Calu3 (cell line): ENCODE results near the gene CPED1. TPM values are rescaled to one million over a fixed set of nuclear protein-coding genes. Genes with fewer than 3 reads are reported as not detected.

Experiments used
- BruUV-seq: library from RNA; stranded (reverse); fragments of 400-500 nt; replicated peaks from 2 replicates; lab custom pipeline; 2021; lab: Mats Ljungman, UMichigan
- CTCF ChIA-PET: fragments of 300-600 bp; sonication (Branson Sonifier 250); formaldehyde crosslinking; loops from one replicate; lab custom pipeline; 2022; ENCODE audit warnings: antibody characterized with exemption; lab: Charles Lee
- DNase-seq: peaks from one replicate; pipeline ENCODE4 v3.0.0; 2022
- H3K27ac Mint-ChIP-seq: one replicate; pipeline ENCODE4 v1.8.0; 2022; ENCODE audit warnings: mixed read lengths; ENCODE audit not compliant: unreplicated experiment
- H3K27me3 Mint-ChIP-seq: one replicate; pipeline ENCODE4 v1.8.0; 2022; ENCODE audit warnings: mixed read lengths; ENCODE audit not compliant: unreplicated experiment
- H3K36me3 Mint-ChIP-seq: one replicate; pipeline ENCODE4 v1.8.0; 2022; ENCODE audit warnings: mild to moderate bottlenecking, moderate library complexity, mixed read lengths; ENCODE audit not compliant: insufficient read depth, unreplicated experiment
- H3K4me1 Mint-ChIP-seq: one replicate; pipeline ENCODE4 v1.8.0; 2022; ENCODE audit warnings: mild to moderate bottlenecking, low read depth, mixed read lengths; ENCODE audit not compliant: unreplicated experiment
- H3K4me3 Mint-ChIP-seq: one replicate; pipeline ENCODE4 v1.8.0; 2022; ENCODE audit warnings: mild to moderate bottlenecking, low read depth, moderate library complexity, mixed read lengths; ENCODE audit not compliant: unreplicated experiment
- H3K9me3 Mint-ChIP-seq: one replicate; pipeline ENCODE4 v1.8.0; 2022; ENCODE audit warnings: low read depth, mixed read lengths; ENCODE audit not compliant: unreplicated experiment
- intact Hi-C: fragments of 100-400 bp; cut with micrococcal nuclease; formaldehyde crosslinking; loops from one replicate; pipeline ENCODE4 v1.10.0; 2022; ENCODE audit not compliant: unreplicated experiment
- total RNA-seq: library from RNA; stranded (reverse); gene quantifications from 2 replicates; pipeline ENCODE4 v1.2.3, GENCODE V29; 2022
- TF ChIP-seq, protein P1 (sequence below): fragments of 200-600 bp; IDR thresholded peaks from one replicate; pipeline ENCODE4 v1.8.0; 2022; ENCODE audit warnings: antibody characterized with exemption; ENCODE audit not compliant: unreplicated experiment

The CPED1 gene
- total RNA-seq, 1 experiment from 2014 or later = 0.24 TPM

DNA sequence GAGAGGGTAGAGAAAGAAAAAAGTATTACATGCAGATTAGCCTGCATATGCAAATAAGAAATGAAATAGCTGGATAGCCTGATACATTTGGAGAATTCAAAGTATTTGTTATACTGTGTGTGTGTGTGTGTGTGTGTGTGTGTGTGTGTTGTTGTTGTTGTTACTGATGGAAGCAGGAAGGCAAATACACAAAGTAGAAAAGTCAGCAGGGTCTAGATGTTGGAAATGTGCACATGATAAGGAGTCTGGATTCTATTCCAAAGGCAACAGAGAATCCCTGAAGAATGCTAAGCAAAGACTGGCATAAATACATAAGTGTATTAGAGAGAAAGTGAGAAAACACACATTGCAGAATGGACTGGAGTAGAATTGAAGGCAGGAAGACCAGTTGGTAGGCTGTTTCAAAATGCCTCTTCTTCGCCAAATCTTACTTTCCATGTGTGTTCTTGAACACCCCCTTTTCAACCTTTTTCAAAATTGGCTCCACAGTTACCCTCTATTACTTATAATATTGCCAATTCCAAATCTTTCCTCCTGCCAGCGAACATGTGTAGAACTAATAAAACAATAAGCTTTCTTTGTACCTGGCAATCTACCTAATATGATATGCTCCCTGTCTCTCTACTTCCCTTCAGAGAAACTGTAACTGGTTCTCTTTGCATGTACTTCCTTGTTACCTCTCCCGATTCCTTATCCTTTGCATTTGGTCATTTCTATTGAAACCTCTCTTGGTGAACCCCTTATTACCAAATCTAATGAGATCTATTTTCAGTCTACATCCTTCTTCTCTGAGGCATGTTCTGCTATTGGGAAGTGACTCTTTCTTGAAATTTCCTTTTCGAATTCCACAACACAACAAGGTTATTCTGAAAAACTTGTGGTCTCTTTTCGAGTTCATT is 6.2 kb downstream of the CPED1 start:
- no peak overlapping the region for H3K4me3 Mint-ChIP-seq
- no peaks in the 10 kb centered on the region for H3K36me3 Mint-ChIP-seq
- H3K27ac Mint-ChIP-seq = no peak overlapping the region
- CTCF ChIA-PET = no interaction called here
- TF ChIP-seq, protein P1, sequence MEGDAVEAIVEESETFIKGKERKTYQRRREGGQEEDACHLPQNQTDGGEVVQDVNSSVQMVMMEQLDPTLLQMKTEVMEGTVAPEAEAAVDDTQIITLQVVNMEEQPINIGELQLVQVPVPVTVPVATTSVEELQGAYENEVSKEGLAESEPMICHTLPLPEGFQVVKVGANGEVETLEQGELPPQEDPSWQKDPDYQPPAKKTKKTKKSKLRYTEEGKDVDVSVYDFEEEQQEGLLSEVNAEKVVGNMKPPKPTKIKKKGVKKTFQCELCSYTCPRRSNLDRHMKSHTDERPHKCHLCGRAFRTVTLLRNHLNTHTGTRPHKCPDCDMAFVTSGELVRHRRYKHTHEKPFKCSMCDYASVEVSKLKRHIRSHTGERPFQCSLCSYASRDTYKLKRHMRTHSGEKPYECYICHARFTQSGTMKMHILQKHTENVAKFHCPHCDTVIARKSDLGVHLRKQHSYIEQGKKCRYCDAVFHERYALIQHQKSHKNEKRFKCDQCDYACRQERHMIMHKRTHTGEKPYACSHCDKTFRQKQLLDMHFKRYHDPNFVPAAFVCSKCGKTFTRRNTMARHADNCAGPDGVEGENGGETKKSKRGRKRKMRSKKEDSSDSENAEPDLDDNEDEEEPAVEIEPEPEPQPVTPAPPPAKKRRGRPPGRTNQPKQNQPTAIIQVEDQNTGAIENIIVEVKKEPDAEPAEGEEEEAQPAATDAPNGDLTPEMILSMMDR = no peak
- BruUV-seq = no TSS peak
- intact Hi-C loops = no loop called here
- DNase-seq = no peak
- peaks cover 23% of the 10 kb centered on the region for H3K4me1 Mint-ChIP-seq
- H3K27me3 Mint-ChIP-seq = no peaks in the 10 kb centered on the region
- H3K9me3 Mint-ChIP-seq = no peaks in the 10 kb centered on the region

DNA sequence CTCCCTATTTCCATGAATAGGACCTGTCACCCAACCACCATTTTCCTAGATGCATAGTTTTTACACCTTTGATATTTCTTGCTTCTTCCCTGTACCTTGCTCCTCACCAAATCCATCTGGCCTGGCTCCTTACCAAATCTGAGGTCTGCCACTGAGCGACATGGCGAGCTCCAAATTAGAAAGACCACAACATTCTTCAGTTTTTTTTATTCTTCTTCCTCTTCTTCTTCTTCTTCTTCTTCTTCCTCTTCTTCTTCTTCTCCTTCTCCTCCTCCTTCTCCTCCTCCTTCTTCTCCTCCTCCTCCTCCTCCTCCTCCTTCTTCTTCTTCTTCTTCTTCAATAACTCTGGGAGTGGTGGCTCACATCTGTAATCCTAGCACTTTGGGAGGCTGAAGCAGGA is 7.1 kb downstream of the CPED1 start:
- Mint-ChIP-seq H3K27ac (no peak overlapping the region), H3K4me1 (peaks cover 30% of the 10 kb centered on the region), H3K36me3 (no peaks in the 10 kb centered on the region), H3K9me3 (no peaks in the 10 kb centered on the region), H3K27me3 (no peaks in the 10 kb centered on the region), H3K4me3 (no peak overlapping the region)
- no TSS peak for BruUV-seq
- CTCF ChIA-PET = interaction anchor here (0.6 to 1.3 kb wide), 2 partner anchors 112 to 1277 kb away, joined by 4 to 5 read pairs; no protein-coding TSS in a partner anchor
- TF ChIP-seq, protein P1 = no peak
- no peak for DNase-seq
- intact Hi-C loops = no loop called here

DNA sequence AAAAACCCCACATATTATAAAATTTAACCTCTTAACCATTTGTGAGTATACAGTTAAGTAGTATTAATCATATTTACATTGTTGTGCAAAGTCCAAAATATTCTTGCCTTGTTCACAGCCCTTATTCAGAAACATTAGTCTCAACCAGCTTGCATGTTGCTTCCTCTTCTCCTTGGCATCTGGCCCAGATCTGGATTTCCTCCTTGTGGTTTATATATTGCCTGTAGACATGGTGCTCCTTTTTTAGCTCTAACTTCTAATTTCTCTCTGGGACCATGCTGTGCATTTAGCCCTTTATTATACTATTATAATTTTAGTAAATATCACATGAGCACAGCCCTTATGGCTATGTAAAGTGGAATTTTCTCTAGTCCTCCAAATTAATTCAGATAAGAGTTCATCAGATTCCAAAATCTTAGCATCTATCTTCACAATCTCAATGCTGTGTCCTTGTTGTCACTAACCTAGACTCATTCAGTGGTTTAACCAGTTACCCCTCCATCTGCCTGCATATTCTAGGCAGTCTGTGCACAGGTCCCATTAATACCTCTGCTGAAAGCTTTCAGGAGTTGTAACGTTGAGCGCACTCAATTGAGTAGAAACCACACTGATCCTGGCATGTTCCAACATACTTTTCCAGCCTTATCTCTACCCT is 7.9 kb downstream of the CPED1 start:
- DNase-seq = peak; percentile 79
- Mint-ChIP-seq H3K4me1 (peaks cover 30% of the 10 kb centered on the region), H3K36me3 (no peaks in the 10 kb centered on the region), H3K9me3 (no peaks in the 10 kb centered on the region), H3K27ac (no peak overlapping the region), H3K27me3 (no peaks in the 10 kb centered on the region), H3K4me3 (no peak overlapping the region)
- TF ChIP-seq, protein P1 = no peak
- intact Hi-C loops = no loop called here
- BruUV-seq = no TSS peak
- CTCF ChIA-PET = interaction anchor here (0.6 to 1.3 kb wide), 5 partner anchors 9 to 1276 kb away, joined by 3 to 5 read pairs (median 4); no protein-coding TSS in a partner anchor

DNA sequence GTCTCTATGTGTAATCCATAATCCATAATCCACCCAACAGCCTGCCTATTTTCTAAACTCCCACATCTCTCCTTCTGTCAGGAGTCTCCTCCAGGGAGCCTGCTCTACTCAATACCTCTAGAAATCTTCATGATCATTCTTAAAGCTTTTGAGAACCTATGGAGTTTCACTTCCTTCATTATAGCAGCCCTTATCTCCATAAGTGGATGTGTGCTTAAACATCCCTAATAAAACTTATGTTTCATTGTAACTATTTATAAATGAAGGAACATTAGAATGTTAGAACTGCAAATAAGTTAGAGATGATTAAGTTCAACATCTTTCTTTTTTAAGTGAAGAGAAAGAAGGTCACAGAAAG is 8.5 kb downstream of the CPED1 start:
- no TSS peak for BruUV-seq
- Mint-ChIP-seq H3K27ac (no peak overlapping the region), H3K27me3 (no peaks in the 10 kb centered on the region), H3K4me1 (peaks cover 30% of the 10 kb centered on the region), H3K9me3 (no peaks in the 10 kb centered on the region), H3K4me3 (no peak overlapping the region), H3K36me3 (no peaks in the 10 kb centered on the region)
- intact Hi-C loops = no loop called here
- TF ChIP-seq, protein P1 = no peak
- DNase-seq = no peak
- CTCF ChIA-PET = interaction anchor here (1.0 to 1.3 kb wide), 2 partner anchors 25 to 111 kb away, joined by 3 to 5 read pairs; no protein-coding TSS in a partner anchor
